ENCODE measurements around the gene PAQR5. TPM values are rescaled to one million over a fixed set of nuclear protein-coding genes. Genes with fewer than 3 reads are reported as not detected.

The PAQR5 gene
- total RNA-seq, 2 donors from 2014 or later, result 43.6 to 55.6 TPM

GRCh38 chr15:69395460-69395859, 96.7 kb downstream of the PAQR5 start:
- no peaks in the 10 kb centered on the region for H3K9me3 ChIP-seq (ENCODE audit: control insufficient read depth, low read length)
- no peak overlapping the region for H3K4me3 Mint-ChIP-seq
- H3K27me3 ChIP-seq (ENCODE audit: control insufficient read depth, insufficient read depth, low read length, poor library complexity, severe bottlenecking), result no peaks in the 10 kb centered on the region
- no peaks in the 10 kb centered on the region for H3K4me1 ChIP-seq (ENCODE audit: control insufficient read depth, insufficient read depth, low read length)
- H3K9me3 Mint-ChIP-seq, result no peaks in the 10 kb centered on the region
- 94 to 98% methylated on average over 7 to 10 of the region's 10 CpGs for WGBS, 2 experiments (ENCODE audit: insufficient coverage in 1 of 2, insufficient read length in 1 of 2)
- H3K27ac ChIP-seq (ENCODE audit: low read depth, low read length), result no peak overlapping the region
- H3K4me3 ChIP-seq (ENCODE audit: low read length), result no peak overlapping the region
- no peak overlapping the region for H3K9ac ChIP-seq (ENCODE audit: extremely low read depth, low read length, poor library complexity, severe bottlenecking)
- H3K36me3 Mint-ChIP-seq (ENCODE audit: low read depth), result peaks cover 28% of the 10 kb centered on the region
- DNase-seq, result no peak
- peaks cover 7% of the 10 kb centered on the region for H3K4me1 Mint-ChIP-seq
- no peak overlapping the region for H3K27ac Mint-ChIP-seq
- peaks cover 41% of the 10 kb centered on the region for H3K36me3 ChIP-seq (ENCODE audit: control insufficient read depth, insufficient read depth, low read length)
- H3K27me3 Mint-ChIP-seq (ENCODE audit: insufficient read depth), result no peaks in the 10 kb centered on the region
- TF ChIP-seq CTCF (conservative IDR thresholded peaks at IDR 0.05), result no peak

- H3K4me3 Mint-ChIP-seq, result no peak overlapping the region
- Histone ChIP-seq H3K4me3 (ENCODE audit: low read length) (no peak overlapping the region), H3K36me3 (ENCODE audit: control insufficient read depth, insufficient read depth, low read length) (peaks cover 45% of the 10 kb centered on the region), H3K27ac (ENCODE audit: low read depth, low read length) (no peak overlapping the region), H3K9me3 (ENCODE audit: control insufficient read depth, low read length) (no peaks in the 10 kb centered on the region), H3K27me3 (ENCODE audit: control insufficient read depth, insufficient read depth, low read length, poor library complexity, severe bottlenecking) (no peaks in the 10 kb centered on the region), H3K9ac (ENCODE audit: extremely low read depth, low read length, poor library complexity, severe bottlenecking) (no peak overlapping the region), H3K4me1 (ENCODE audit: control insufficient read depth, insufficient read depth, low read length) (no peaks in the 10 kb centered on the region)
- DNase-seq, result no peak
- peaks cover 7% of the 10 kb centered on the region for H3K4me1 Mint-ChIP-seq
- no peaks in the 10 kb centered on the region for H3K27me3 Mint-ChIP-seq (ENCODE audit: insufficient read depth)
- no peak for TF ChIP-seq CTCF (conservative IDR thresholded peaks at IDR 0.05)
- H3K27ac Mint-ChIP-seq, result no peak overlapping the region
- H3K9me3 Mint-ChIP-seq, result no peaks in the 10 kb centered on the region
- WGBS, 2 experiments (ENCODE audit: insufficient coverage in 1 of 2, insufficient read length in 1 of 2), result 90 to 96% methylated on average over 5 of the region's 5 CpGs
- peaks cover 34% of the 10 kb centered on the region for H3K36me3 Mint-ChIP-seq (ENCODE audit: low read depth)
Observed at GRCh38 chr15:69395991-69396390, 97.3 kb downstream of the PAQR5 start.

DNA sequence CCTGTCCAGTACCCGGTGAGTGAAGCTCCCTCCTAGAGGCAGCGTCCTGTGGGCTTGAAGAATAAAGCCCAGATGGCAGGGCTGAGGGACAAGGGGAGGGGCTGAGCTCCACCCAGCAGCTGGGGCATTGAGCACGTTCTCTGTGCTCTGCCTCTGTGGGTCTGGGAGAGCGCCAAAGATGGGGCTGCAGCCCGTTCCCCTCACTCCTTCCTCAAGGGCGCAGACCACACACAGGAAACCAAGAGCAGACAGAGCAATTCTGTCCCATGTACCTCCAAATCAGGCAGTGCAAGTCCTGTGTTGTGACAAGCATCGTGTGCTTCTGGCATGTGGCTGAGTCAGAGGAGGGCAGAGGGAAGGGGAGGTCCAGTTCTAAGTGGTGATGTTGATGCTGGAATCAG, 99.8 kb downstream of the PAQR5 start:
- no peak for TF ChIP-seq CTCF (conservative IDR thresholded peaks at IDR 0.05)
- peaks cover 39% of the 10 kb centered on the region for H3K36me3 Mint-ChIP-seq (ENCODE audit: low read depth)
- no peaks in the 10 kb centered on the region for H3K27me3 Mint-ChIP-seq (ENCODE audit: insufficient read depth)
- Histone ChIP-seq H3K9me3 (ENCODE audit: control insufficient read depth, low read length) (no peaks in the 10 kb centered on the region), H3K4me1 (ENCODE audit: control insufficient read depth, insufficient read depth, low read length) (no peaks in the 10 kb centered on the region), H3K4me3 (ENCODE audit: low read length) (no peak overlapping the region), H3K27me3 (ENCODE audit: control insufficient read depth, insufficient read depth, low read length, poor library complexity, severe bottlenecking) (no peaks in the 10 kb centered on the region), H3K9ac (ENCODE audit: extremely low read depth, low read length, poor library complexity, severe bottlenecking) (no peak overlapping the region), H3K27ac (ENCODE audit: low read depth, low read length) (no peak overlapping the region), H3K36me3 (ENCODE audit: control insufficient read depth, insufficient read depth, low read length) (peaks cover 57% of the 10 kb centered on the region)
- DNase-seq, result no peak
- H3K4me1 Mint-ChIP-seq, result peaks cover 7% of the 10 kb centered on the region
- no peak overlapping the region for H3K27ac Mint-ChIP-seq
- H3K9me3 Mint-ChIP-seq, result no peaks in the 10 kb centered on the region
- no peak overlapping the region for H3K4me3 Mint-ChIP-seq
- WGBS, 2 experiments (ENCODE audit: insufficient coverage in 1 of 2, insufficient read length in 1 of 2), result 87 to 92% methylated on average over 5 to 7 of the region's 7 CpGs
